Thoracic aorta (tissue), 2 donors: ENCODE measurements around the gene TAL1. TPM values are rescaled to one million over a fixed set of nuclear protein-coding genes. Genes with fewer than 3 reads are reported as not detected.

Experiments used
- ATAC-seq: fragments of 150-250 bp; one replicate; pipeline ENCODE4 v1.8.0; 2017; ENCODE audit warnings: low read depth; ENCODE audit not compliant: insufficient number of reproducible peaks, low FRiP score
- DNase-seq: peaks from one replicate; pipeline ENCODE4 v3.0.0-alpha.2; 2020; ENCODE audit warnings: low spot score
- H3K27ac ChIP-seq, 2 donors: fragments of 200-600 bp; sonication (generic); 1 replicate in 1 of 2; 2 replicates in 1 of 2; pipeline ENCODE4 v1.5.1; 2016; ENCODE audit warnings: mild to moderate bottlenecking in 2 of 2, moderate library complexity in 2 of 2
- H3K27me3 ChIP-seq: fragments of 200-600 bp; sonication (generic); replicated peaks from 2 replicates; pipeline ENCODE4 v1.6.0; 2016; ENCODE audit warnings: mild to moderate bottlenecking; ENCODE audit not compliant: insufficient read depth
- H3K36me3 ChIP-seq: fragments of 200-600 bp; sonication (generic); one replicate; pipeline ENCODE4 v1.5.1; 2016
- H3K4me1 ChIP-seq, 2 donors: fragments of 200-600 bp; sonication (generic); 1 replicate in 1 of 2; 2 replicates in 1 of 2; pipeline versions ENCODE4 v1.5.1 to v1.6.0; 2016; ENCODE audit warnings: low read depth in 2 of 2, mild to moderate bottlenecking in 1 of 2; ENCODE audit not compliant: control insufficient read depth in 1 of 2
- H3K4me3 ChIP-seq: fragments of 200-600 bp; sonication (generic); 2 replicates; pipeline ENCODE4 v1.5.1; 2016; ENCODE audit warnings: mild to moderate bottlenecking
- H3K9me3 ChIP-seq: fragments of 200-600 bp; sonication (generic); 2 replicates; pipeline ENCODE4 v1.5.1; 2016
- total RNA-seq, 2 donors: library from RNA; depleted of rRNA; stranded (reverse); fragments of >200 nt; gene quantifications; one replicate each; pipeline versions ENCODE4 v1.1.0 to v1.2.3, GENCODE V29; 2016
- TF ChIP-seq, protein P1 (sequence below): fragments of 200-600 bp; sonication (generic); IDR thresholded peaks from one replicate; pipeline ENCODE4 v1.5.1; 2019; ENCODE audit warnings: antibody characterized with exemption

Gene TAL1
- total RNA-seq, 2 donors from 2014 or later: 2.4 to 3.0 TPM

DNA sequence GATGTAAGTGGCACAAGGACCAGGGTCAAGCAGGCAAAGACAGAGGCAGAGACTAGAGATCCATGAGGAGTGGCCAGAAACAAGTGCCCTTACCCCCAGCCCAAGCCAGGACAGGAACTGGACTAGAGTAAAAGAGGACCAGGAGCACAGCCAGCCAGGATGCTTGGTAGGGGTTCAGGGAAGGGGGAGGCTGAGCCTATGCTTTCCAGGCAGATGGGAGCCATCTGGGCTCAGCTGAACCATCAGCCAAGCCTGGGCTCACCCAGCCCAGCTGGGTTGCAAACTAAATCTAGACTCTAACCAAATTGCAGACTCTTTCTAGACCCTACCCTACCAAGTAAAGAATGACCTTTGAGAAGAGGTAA lies 57.4 kb downstream of the TAL1 start:
- peaks cover 3% of the 10 kb centered on the region in 2 donors for H3K4me1 ChIP-seq
- H3K27me3 ChIP-seq: no peaks in the 10 kb centered on the region
- H3K27ac ChIP-seq: no peak overlapping the region
- H3K4me3 ChIP-seq: no peak overlapping the region
- ATAC-seq (no peak), DNase-seq (no peak)
- no peaks in the 10 kb centered on the region for H3K36me3 ChIP-seq
- H3K9me3 ChIP-seq: no peaks in the 10 kb centered on the region
- TF ChIP-seq, protein P1, sequence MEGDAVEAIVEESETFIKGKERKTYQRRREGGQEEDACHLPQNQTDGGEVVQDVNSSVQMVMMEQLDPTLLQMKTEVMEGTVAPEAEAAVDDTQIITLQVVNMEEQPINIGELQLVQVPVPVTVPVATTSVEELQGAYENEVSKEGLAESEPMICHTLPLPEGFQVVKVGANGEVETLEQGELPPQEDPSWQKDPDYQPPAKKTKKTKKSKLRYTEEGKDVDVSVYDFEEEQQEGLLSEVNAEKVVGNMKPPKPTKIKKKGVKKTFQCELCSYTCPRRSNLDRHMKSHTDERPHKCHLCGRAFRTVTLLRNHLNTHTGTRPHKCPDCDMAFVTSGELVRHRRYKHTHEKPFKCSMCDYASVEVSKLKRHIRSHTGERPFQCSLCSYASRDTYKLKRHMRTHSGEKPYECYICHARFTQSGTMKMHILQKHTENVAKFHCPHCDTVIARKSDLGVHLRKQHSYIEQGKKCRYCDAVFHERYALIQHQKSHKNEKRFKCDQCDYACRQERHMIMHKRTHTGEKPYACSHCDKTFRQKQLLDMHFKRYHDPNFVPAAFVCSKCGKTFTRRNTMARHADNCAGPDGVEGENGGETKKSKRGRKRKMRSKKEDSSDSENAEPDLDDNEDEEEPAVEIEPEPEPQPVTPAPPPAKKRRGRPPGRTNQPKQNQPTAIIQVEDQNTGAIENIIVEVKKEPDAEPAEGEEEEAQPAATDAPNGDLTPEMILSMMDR: no peak

DNA sequence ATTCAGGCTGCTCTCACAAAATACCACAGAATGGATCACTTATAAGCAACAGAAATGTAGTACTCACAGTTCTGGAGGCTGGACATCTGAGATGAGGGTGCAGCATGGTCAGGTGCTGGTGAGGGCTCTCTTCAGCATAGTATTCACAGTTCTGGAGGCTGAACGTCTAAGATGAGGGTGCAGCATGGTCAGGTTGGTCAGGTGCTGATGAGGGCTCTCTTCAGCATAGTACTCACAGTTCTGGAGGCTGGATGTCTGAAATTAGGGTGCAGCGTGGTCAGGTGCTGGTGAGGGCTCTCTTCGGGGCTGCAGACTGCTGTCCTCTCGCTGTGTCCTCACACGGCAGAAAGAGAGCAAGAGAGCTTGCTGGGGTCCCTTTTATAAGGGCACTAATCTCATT lies 59.2 kb downstream of the TAL1 start:
- Histone ChIP-seq H3K36me3 (no peaks in the 10 kb centered on the region), H3K4me1 (no peaks in the 10 kb centered on the region), H3K9me3 (no peaks in the 10 kb centered on the region), H3K27ac (no peak overlapping the region), H3K4me3 (no peak overlapping the region), H3K27me3 (no peaks in the 10 kb centered on the region)
- DNase-seq (no peak), ATAC-seq (no peak)
- TF ChIP-seq, protein P1: no peak

Other genes starting within 250 kb of the TAL1 start
- 10 to 100 TPM; 29.6 to 47.9 TPM for gene CYP4X1, start 208.6 kb downstream of the TAL1 start, total RNA-seq
- gene CYP4Z1, start 165.0 kb downstream of the TAL1 start, total RNA-seq: 1 to 10 TPM; 1.1 to 3.9 TPM
- gene CYP4A22, start 94.8 kb downstream of the TAL1 start, total RNA-seq: not detected
- gene PDZK1IP1, start 42.2 kb downstream of the TAL1 start, total RNA-seq: not detected
- 1 to 10 TPM; 1.1 to 2.2 TPM for gene STIL, start 81.9 kb upstream of the TAL1 start, total RNA-seq
- 100 to 1,000 TPM; 117 to 146 TPM for gene CMPK1, start 101.6 kb upstream of the TAL1 start, total RNA-seq
- gene FOXE3, start 184.1 kb upstream of the TAL1 start, total RNA-seq: under 1 TPM in 1 of 2 donors, not detected in 1; 0.28 TPM
- 1 to 10 TPM; 4.9 TPM for gene FOXD2, start 205.8 kb upstream of the TAL1 start, total RNA-seq